NCI-H2196 treated with DMSO at 0.1 percent for 48 hours (cell line): ENCODE data around the gene ZMYND8.
A peak's percentile ranks its signal among the peaks of the same experiment; 100 is the strongest.

Experiments
- DNase-seq: peaks from one replicate; lab custom pipeline; 2025; ENCODE audit not compliant: unreplicated experiment; lab: John Stamatoyannopoulos, UW

The ZMYND8 gene

GRCh38 chr20:47335251-47336128, 21.0 kb downstream of the ZMYND8 start:
- no peak for DNase-seq

DNA sequence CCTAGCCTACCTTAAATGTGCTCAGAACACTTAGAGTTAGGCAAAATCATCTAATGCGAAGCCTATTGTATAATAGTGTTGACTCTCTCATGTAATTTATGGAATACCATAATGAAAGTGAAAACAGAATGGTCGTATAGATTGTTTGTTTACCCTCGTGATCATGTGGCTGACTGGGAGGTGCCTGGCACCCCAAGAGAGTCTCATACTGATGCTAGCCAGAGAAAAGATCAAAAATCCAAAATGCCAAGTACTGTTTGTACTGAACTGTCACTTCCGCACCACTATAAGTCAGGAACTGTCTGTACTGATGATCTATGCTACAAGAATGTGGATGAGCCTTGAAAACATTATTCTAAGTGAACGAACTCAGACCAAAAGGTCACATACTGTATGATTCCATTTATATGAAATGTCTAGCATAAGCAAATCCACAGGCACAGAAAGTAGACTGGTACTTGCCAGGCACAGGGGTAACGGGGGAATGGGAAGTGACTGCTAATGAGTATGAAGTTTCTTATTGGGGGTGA, 22.4 kb downstream of the ZMYND8 start:
- DNase-seq = no peak

- no peak for DNase-seq
Observed at GRCh38 chr20:47332381-47333206, 23.9 kb downstream of the ZMYND8 start.

GRCh38 chr20:47330933-47331708, 25.4 kb downstream of the ZMYND8 start:
- DNase-seq = no peak

DNA sequence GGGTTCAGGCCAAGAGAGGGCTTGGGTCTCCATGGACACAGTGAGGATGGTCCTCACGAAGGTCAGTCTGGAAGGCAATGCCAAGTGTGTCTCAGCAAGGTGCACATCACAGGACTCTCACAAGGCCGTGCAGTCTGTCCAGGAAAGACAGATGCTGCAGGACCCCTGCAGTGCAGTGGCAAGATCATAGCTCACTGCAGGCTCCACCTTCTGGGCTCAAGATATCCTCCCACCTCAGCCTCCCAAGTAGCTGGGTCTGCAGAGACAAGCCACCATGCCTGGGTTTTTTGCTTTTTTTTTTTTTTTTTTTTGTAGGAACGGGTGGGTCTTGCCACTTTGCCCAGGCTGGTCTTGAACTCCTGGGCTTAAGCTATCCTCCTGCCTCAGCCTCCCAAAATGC, 26.4 kb downstream of the ZMYND8 start:
- no peak for DNase-seq

DNA sequence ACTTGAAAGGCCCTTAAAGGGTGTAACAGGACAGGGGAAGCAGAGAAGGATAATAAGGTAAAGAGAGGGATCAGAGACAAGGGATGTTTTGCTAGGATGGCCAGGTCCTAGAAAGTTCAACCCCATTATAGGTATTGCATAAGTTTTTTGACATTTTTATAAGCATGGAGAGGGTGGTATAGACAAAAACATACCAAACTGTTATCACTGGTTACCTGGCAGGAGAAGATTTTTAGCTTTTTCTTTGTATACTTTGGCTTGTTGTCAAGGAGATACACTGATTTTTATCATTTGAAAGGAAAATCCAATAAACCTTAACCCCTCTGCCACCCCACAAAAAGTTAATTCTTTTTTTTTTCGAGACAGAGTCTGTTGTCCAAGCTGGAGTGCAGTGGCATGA, 28.4 kb downstream of the ZMYND8 start:
- no peak for DNase-seq

- DNase-seq = no peak
Observed at GRCh38 chr20:47327711-47328110, 28.8 kb downstream of the ZMYND8 start.

DNA sequence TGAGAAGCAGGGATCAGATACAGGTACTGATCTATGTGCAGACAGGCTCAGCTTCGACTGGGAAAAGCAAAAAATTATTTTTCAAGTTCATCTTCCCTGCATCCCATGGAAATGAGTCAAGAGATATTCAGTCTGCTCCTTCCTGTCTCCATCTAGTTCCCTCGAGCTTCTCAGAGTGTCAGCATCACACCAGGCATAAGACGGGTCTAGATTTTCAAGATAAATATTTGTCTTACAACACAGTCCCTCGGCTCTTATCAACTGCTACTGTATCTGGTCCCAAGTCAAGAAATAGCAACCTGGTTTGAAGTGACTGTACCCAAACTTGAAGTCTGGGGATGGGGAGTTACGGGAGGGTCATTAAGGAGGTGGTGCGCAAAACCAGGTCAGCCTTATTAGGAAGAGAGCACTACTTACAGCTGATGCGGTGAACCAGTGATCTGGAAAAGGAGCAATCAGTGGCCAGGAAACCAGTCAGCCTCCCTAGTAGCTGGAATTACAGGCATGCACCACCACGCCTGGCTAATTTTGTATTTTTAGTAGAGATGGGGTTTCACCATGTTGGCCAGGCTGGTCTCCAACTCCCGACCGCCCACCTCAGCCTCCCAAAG, 29.7 kb downstream of the ZMYND8 start:
- DNase-seq = no peak

GRCh38 chr20:47325242-47325641, 31.3 kb downstream of the ZMYND8 start:
- DNase-seq = no peak

DNA sequence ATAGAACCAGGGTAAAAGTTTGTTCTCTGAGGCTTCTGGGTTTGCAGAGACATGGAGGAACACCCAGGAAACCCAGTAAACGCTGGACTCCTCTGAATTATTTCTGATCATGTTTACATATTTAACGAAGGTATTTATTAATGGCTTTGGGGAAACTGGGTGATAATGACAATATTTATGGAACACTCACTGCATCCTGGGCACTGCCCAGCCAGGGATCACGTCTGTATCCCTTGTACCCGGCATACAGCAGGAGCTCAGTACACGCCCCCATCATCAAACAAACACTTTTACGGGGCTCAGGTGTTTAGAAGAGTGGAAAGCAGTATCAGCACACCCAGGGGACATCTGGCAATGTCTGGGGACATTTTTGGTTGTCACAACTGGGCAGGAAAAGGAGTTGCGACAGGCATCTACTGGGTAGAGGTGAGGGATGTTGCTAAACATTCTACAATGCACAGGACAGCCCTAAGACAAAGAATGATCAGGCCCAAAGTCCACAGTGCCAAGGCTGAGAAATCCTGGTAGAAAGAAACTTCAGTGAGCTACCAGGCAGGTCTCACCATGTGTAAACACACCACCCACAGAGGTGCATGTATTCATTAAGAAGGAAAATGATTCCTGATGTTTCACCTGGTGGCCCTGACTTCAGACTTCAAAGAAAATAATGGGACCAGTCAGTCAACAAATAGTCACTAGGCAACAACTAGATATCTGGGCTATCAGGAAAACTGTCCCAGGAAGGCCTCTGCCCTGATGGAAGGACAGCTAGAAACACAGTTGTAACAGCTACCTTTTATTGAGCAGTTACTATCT, 35.3 kb downstream of the ZMYND8 start:
- no peak for DNase-seq

- DNase-seq = peak; percentile 58
Observed at GRCh38 chr20:47319517-47320252, 36.8 kb downstream of the ZMYND8 start.

- no peak for DNase-seq
Observed at GRCh38 chr20:47318586-47319516, 37.6 kb downstream of the ZMYND8 start.

GRCh38 chr20:47318027-47318585, 38.4 kb downstream of the ZMYND8 start:
- DNase-seq = no peak

DNA sequence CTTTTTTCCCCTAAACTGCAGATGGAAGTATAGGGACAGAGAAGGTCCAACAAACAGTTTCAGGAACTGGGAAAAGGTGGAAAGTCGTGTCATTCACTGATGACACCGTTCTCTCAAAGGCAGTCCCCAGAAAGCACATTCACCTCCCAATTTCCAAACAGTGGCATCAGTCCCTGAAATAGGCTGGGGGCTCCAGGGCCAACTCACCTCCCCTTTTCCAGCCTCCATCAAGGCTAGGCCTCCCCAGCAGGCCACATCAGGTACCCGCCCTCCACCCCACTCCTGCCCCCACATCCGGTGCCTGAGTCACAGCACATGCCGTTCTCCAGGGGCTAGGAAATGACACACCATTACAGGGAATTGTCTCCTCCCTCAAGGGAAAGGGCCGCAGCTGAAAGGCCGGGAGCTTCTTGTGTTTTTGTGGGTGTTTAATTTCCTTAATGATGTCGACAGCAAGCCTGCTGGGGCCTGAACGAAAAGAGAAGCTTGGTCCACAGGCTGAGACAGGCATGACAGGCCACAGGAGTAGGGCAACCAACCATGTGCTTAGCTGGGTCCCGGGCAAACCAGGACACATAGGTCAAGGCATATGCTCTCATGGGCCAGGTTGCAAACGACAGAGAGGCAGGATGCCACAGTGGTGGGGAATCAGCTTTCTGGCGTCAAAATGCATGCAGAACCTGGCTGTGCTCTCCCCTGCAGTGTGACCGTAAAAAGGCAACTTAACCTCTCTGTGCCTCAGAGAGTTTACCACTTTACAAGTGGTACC, 39.2 kb downstream of the ZMYND8 start:
- DNase-seq = no peak

DNA sequence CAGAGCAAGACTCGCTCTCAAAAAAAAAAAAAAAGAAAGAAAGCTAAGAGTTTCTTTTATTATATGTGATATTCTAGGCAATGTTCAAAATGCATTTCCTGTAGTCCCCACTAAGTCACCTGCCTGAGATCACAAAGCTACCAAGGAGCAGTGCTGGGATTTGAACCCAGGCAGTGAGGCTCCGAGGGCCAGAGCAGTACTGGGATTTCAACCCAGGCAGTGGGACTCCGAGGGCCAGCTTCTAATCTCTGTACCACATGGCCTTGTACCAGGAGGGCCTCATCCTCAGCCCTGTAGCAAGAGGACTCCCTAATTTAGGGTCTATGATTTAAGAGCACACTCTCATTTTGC, 39.7 kb downstream of the ZMYND8 start:
- no peak for DNase-seq

DNA sequence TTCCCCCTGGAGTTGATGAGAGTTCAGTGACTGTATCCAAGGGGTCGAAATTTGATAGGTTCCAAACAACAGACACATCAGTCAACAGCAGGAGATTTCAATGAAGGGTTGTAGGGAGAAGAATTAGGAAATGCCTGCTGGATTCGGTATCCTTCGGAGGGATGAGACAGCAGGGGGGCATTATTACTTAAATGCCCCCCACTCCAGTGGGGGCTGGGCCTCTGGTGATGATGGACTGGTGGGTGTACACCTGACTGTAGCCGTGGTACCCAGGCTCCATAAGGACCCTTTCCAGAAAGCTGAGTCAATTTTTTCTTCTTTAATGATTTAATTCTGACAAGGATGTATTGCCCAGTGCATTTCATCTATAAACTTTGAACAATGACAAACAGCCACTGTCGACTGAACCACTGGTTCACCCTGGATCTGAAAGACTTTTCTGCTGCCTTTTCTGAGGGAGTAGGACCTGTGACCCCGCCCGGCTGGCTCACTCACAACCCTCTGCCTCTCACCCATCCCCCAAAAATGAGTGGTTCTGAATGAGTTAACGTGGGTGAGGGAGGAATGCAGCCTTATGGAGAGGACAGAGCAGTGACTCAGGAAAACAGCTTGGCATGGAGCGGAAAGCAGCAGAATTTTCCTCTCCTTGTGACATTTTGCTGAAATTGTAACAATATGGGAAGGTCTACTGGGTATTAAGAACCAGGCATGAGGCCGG, 41.0 kb downstream of the ZMYND8 start:
- DNase-seq = no peak
